Measurements from ENCODE around the gene CSNK2B.

Gene CSNK2B

DNA sequence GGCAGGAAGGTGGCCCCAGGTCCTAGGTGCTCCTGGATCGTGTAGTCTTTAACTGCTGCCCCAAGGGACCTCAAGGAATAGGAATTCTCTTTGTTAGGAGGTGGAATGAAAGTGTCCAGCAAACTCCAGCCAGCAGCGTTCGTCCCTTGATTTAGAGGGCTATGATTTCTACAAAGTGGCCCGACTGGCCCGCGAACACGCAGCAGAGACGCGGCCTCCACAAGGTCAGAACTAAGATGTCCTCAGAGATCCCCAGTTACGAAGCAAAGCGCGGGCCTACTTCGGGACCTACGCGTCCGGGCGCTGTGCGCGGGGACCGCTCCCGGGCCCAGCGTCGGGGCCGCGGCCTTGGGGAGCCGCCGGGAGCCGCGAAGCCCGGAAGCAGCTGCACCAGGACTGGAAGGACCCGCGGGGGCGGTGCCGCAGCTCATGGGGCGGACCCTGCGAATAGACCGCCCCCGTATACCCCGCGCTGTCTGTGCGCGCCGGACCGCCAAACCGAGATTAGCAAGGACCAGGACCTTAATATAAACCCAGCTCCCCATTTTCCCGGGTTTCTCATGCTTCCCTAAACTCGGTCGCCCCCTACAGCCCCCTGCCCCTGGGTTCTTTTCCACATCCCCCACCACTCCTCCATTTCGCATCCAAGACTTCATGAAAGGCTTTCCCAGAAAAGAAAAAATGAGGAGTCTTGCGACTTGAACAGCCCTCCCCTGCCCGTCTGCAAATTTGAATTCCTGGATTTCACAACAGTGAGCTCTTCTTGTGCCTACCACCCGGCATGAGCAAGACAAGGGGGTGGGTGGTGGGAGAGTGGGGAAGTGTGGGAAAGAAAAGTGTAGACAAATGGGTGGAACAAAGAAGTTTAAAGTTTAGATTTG is 5.3 kb upstream of the CSNK2B start, which contains the start of gene C6orf47:
C6orf47 (minus strand) TSS at position 398 of the 881 bp plus-strand sequence. CDS start 831 bp downstream, outside the sequence.
- peak in 54 of 56 donors; percentile 18 to 88 (median 62) for DNase-seq

- DNase-seq, result no peak
Observed at GRCh38 chr6:31661262-31662123, 4.4 kb upstream of the CSNK2B start.

GRCh38 chr6:31662124-31662723 is 3.7 kb upstream of the CSNK2B start:
- no peak for DNase-seq

DNA sequence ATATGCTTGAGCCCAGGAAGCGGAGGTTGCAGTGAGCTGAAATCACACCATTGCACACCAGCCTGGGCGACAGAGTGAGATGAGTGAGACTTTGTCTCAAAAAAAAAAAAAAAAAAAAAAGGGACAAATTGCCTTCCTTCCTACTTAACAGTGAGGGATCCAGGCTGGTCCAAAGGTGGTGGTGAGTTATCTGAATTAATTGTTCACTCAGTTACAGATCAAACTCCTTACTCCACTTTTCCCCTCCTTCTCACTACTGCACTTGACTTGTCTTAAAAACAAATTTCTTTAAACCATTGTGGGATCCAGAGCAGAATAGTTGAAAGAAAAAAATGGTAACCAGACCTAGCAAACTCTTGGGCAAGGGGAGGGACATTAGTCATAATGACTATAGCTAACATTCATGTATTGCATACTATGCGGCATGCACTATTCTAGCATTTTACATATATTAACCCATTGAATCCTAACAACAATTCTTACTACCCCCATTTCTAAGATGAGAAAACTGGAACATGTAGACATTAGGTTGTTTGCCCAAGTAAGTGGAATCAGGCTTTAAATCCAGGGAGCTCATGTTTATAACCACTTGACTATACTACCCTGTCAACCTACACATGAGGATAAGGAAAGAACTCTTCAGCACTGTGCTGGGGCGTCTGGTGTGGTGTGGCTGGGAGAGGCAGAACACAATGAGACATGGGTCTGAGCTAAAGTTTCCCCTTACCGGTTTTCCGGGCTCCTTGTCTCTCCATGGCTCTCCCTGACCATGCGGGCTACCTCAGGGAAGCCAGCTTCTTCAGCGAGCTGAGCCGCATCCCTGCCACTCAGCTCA is 2.5 kb upstream of the CSNK2B start:
- no peak for DNase-seq

GRCh38 chr6:31663961-31664789 is 1.7 kb upstream of the CSNK2B start:
- peak in 1 of 56 donors; percentile 14 for DNase-seq

GRCh38 chr6:31664790-31665500 is 935 bp upstream of the CSNK2B start, which contains the start of gene GPANK1:
Gene GPANK1, minus strand, starts transcription at chr6:31664997. Its CDS starts 519 bp downstream, at chr6:31664478.
- peak in 55 of 56 donors; percentile 28 to 96 (median 83) for DNase-seq

DNA sequence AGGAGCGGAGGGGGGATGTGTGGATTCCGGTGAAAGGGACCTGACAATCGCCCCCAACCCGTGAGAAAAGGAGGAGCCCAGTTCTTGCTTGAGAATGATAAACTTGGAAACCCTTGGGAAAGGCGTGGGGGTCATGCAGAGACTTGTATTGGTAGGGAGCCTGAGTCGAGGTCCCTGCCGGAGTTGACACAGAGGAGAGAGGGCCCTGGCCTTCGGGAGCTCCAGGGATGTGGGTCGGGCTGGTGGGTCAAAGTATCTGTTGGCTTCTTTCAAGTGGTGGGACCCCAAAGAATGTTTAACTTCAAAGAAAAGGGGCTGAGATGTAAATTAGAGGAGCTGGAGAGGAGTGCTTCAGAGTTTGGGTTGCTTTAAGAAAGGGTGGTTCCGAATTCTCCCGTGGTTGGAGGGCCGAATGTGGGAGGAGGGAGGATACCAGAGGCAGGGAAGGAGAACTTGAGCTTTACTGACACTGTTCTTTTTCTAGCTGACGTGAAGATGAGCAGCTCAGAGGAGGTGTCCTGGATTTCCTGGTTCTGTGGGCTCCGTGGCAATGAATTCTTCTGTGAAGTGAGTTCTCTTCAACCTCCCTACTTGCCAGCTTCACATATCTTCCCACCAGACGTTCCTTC is 571 bp downstream of the CSNK2B start:
- no peak for DNase-seq

GRCh38 chr6:31669676-31670075 is 3.8 kb downstream of the CSNK2B start, which contains the start of gene LY6G5B:
Gene LY6G5B, plus strand, starts transcription at chr6:31669976. Its CDS starts 975 bp downstream, at chr6:31670951.
- DNase-seq, result no peak

DNA sequence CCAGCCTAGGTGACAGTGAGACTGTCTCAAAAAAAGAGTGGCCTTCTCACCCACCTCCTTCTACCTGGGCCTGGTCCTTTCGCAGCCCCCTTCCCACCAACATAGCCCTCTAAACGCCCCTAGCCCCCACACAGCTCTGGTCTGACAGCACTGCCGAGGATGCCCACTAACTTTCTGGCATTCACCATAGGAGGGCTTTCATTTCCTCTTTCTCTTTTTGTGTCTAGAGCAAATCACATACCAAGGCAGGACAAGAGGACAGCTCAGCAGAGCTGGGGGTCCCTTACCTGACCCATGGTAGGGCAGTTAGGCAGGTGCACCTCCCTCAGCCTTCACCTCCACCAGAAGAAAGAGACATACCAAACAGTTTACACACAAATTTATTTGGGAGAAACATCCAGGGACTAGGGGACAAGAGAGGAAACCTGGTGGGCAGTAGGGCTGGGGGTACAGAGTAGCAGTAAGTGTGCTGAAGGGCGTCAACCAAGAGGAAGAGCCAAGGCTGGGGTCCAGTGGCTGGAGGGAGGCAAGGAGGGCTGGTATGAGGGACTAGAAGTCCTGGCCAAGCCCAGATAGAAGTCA is 10.5 kb downstream of the CSNK2B start:
- DNase-seq, result no peak

DNA sequence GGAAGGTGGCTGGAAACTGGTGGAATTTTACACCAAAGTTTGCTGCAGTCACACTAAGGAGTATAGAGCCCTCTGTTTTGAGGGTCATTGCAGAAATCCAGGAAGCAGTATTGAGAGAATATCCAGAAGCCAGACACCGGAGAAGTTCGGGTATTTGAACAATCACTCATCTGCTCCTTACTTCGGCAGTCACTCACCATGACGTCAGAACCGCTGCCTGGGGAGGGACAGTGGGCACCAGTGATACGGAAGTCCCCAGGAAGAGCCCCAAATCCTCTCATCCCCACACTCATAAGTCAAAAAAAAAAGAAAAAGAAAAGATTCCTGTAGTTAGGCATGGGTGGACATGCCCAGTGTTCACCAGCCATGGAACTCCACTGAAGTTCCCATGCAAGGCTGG is 11.0 kb downstream of the CSNK2B start:
- no peak for DNase-seq

DNA sequence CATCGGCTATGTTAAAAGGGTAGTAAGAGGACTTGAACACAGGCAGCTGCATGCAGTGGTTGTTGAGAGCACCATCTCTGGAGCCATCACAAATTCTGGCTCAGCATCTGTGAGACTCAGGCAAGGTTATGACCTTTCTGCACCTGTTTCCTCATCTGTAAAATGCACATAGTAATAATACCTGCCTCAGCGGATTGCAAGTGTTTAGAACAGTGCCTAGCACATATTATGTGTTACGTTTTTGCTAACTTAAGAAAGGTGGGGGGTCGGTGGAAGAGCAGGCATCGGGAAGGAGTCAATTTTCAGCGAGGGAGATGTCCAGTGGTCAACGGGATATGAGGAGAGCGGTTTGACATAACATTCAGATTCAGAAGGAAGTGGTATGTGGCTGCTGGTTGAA is 12.1 kb downstream of the CSNK2B start:
- DNase-seq, result no peak

GRCh38 chr6:31680226-31681134 is 14.6 kb downstream of the CSNK2B start, which contains the start of gene LY6G5C:
Gene LY6G5C, minus strand, starts transcription at chr6:31681067. Its CDS starts 694 bp downstream, at chr6:31680373.
- DNase-seq, result peak in 51 of 56 donors; percentile 6 to 84 (median 52)

DNA sequence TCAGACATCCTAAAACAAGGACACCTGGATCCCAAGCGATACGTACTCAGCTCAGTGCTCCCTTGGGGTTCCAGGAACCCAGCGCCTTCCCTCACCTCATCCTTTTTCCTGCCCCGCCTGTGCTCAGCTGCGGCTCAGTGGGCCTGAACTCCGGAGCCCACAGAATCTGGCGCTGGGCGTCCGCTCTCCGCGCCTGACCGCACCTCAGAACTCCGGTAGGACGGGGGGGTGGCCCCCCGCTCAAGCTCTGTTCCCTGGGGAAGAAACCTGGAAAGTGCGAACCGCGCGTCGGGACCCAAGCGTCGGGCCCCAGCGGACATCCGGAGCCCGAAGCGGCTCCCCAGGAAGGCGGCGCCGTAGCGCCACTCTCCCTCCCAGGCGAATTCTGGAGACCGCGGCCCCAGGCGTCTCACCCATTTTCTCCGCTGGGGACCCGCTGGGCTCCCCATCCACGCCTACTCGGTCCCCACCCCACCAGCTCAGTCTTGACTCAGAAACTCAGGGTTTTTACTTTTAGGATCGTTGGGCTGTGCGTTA is 15.3 kb downstream of the CSNK2B start:
- DNase-seq, result peak in 10 of 56 donors; percentile 4 to 48 (median 18)

GRCh38 chr6:31683591-31683990 is 17.7 kb downstream of the CSNK2B start:
- no peak for DNase-seq

DNA sequence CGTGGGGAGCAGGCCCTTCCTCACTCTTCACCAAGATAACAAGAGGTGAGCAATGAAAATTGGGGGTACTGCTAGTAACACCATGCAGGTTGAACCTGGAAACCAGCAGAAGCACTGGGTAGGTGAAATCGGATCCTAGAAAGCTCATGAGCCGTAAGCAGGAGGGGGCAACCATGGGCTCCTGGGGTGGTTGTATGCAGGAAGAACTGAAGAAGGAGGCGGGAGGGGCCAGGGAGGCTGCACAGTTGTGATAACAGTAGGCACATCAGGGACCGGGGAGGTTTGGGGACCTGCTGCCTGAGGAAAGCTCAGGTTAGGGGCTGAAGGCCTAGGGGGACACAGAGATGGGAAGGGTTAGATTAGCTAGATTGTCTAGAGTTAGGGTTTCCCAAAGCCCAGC is 20.6 kb downstream of the CSNK2B start:
- no peak for DNase-seq

GRCh38 chr6:31687321-31687720 is 21.4 kb downstream of the CSNK2B start:
- DNase-seq, result no peak
